ENCODE data around the gene CNGA4.

DNA sequence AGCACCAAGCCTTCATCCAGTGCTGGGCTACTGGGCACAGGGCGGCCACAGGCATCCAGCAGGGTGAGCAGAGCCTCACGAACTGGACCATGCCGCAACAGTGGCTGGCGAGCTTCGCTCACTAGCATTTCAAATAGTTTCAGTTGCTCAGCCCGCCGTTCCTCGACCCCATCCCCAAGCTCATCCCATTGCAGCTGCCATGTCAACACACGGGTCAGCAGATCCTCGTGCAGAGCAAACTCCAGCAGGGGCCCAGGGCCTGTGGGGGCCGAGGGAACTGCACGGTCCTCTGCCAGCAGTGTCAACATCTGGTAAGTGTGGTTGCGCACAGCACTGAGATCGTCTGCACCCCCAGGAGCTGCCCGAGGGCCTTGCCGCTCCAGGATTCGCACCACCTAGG is 15.0 kb upstream of the CNGA4 start:
- TF ChIP-seq GATA2 (IDR thresholded peaks at IDR 0.05; ENCODE audit: low read depth, low read length) (no peak), GATA3 (IDR thresholded peaks at IDR 0.05; ENCODE audit: low read depth, low read length) (no peak)
